Gastrocnemius medialis (tissue), 4 donors: ENCODE data around the gene ELF2.

Source experiments
- CTCF ChIP-seq, 5 experiments: fragments of 450-650 bp in 3 of 5; fragments of 200-600 bp in 2 of 5; sonication (generic) in 2 of 5; IDR thresholded peaks in 4 of 5; conservative IDR thresholded peaks in 1 of 5; 1 replicate in 4 of 5; 2 replicates in 1 of 5; pipeline ENCODE4 v1.5.1; 2016 to 2019; ENCODE audit warnings: antibody characterized with exemption in 5 of 5, mild to moderate bottlenecking in 3 of 5, moderate library complexity in 3 of 5
- POLR2A ChIP-seq, 2 donors: fragments of 450-650 bp; IDR thresholded peaks; one replicate each; pipeline ENCODE4 v1.6.1; 2017; ENCODE audit warnings: antibody characterized with exemption in 2 of 2, mild to moderate bottlenecking in 2 of 2, moderate library complexity in 2 of 2

- TF ChIP-seq CTCF (IDR thresholded peaks at IDR 0.05 in 4 of 5, conservative IDR thresholded peaks at IDR 0.05 in 1 of 5) (no peak), POLR2A (IDR thresholded peaks at IDR 0.05) (no peak)
Observed at GRCh38 chr4:139222215-139222614, 45.2 kb upstream of the ELF2 start.
